HG03432 (cell line): ENCODE measurements around the gene PITRM1.
"Not testable (repeated sequence)": the region's sequence is repeated elsewhere in the genome, so short reads cannot be mapped to it uniquely, and the experiment has no call there.

Source experiments
- ATAC-seq: cut with Tn5 transposase; IDR thresholded peaks from one replicate; pipeline ENCODE4 v1.9.1; 2021; ENCODE audit warnings: mild to moderate bottlenecking, moderate library complexity; ENCODE audit not compliant: unreplicated experiment

Gene PITRM1

DNA sequence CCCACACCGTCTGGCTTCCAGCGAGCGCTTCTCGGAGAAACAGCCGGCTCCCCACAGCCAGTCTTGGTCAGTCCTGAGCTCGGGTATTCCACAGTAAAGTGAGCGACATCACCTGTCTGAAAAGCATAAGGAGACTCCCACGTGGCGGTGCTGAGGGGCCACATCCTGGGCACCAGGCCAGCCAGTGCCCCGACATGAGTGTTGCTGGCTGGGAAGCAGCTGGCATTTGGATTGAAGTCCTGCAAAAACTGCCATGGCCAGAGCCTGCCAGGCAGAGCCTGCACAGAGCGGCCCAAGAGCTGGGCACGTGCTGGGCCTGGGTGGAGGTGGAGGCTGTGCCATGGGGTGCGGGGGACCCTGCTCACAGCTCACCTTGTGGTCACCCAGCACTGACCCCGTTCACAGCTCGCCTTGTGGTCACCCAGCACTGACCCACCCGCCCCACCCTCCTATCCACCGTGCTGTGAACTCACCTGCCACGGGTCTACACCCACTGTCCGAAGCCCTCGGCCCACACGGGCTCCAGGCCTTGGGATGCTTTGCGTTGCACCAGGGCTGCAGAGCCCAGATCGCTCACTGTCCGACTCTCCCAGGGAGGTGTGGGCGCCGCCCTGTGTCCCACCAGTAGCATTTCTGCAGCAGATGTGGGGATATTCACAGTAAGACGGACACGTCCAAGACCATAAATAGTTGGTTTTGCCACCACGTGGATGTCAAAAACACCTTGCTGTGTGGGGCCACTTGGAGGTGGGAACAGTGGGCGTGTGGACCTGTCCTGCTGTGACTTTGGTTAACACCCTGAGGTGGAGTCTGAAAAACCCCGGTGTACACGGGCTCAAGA lies 48.8 kb downstream of the PITRM1 start:
- no peak for ATAC-seq

DNA sequence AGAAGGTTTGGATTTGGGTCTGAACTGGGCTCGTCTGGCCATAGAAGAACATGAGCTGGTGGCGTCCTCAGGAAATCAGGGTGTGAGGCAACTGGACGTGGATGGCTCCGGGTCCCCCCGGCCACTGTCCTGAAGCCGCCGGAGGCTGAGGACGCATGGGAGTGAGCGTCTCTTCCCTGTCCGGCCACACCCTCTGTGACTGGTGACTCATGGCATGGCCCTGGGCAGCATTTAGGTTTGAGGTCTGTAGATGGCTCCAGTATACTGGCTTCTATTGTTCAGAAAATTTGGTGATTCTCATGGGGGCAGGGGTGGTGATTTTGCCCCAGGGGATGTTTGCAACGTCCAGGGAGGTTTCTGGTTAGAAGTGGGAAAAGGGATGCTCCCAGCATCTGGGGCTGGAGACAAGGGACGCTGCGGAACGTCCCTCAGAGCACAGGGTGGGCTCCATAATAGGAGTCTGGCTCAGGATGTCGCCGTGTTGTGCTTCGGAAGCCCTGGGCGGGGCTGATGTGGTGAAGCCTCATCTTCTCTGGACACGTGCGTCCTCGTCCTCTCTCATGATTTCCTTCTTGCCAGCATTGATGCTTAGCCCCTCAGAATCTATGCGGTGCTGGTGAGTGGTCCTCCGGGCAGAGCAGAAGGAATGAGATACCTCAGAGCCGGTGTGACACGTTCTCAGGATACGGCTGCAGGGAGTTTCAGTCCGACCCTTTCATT lies 49.9 kb downstream of the PITRM1 start:
- no peak for ATAC-seq

DNA sequence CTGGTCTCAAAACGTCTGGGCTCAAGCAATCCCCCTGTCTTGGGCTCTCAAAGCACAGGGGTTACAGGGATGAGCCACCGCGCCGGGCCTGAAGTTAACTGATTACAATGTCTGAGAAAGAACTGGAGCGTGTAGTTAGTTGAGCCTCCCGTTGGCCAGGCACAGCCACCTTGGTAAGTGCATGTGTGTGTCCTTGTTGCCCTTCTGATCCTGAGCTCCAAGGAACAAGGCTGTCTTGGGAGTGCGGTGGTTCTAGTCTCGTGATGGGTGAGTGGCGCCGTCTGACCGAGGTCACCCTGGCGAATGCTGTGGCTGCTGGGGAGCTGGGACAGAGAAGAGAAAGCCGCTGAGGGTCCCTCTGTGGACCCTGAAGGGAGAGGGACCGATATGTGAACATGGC lies 50.5 kb downstream of the PITRM1 start:
- ATAC-seq: no peak

DNA sequence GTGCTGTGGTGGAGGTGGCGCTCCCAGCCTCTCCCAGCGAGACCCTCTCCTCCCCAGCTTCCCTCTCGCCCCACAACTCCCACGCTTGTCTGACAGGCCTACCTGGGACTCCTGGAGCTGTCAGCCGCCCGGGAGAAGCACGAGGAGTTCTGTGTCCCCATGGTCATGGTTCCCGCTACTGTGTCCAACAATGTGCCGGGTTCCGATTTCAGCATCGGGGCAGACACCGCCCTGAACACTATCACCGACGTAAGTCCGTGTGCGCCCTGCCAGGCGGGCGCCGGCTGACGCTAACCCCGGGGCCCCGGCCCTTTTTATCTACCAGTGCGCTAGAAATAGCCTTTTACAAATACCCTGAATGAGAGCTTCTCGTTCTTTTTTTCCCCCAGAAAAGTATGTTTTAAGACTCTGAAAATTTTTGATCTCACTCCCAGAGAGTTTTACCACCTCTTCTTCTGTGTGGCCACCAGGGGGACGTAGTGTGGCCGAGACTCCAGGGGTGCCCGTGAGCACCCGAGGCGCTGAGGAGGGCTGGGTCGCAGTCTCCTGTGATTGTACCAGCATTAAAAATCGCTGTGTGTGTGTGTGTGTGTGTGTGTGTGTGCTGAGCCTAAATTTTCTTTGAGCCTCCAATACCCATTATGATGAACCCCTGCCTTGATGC lies 52.7 kb downstream of the PITRM1 start:
- no peak for ATAC-seq

DNA sequence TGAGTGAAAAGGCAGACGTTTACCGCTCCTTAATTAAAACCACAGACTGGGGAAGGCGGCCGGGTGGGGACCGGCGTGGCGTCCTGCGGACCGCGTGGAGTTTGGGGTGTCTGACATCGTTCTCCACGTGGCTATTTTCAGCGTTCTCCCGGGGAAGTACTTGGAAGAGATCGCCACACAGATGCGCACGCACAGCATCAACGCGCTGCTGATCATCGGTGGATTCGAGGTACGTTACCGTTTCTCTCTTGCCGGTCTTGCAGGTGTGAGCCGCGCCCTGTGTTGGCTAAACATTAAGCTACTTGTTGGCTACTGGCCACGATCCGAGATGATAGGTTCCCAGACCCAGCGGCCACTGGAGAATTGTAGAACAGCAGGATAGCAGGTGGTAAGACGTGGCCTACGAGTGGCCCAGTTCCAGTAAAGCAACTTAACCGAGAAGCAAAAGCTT lies 53.9 kb downstream of the PITRM1 start:
- ATAC-seq: no peak

DNA sequence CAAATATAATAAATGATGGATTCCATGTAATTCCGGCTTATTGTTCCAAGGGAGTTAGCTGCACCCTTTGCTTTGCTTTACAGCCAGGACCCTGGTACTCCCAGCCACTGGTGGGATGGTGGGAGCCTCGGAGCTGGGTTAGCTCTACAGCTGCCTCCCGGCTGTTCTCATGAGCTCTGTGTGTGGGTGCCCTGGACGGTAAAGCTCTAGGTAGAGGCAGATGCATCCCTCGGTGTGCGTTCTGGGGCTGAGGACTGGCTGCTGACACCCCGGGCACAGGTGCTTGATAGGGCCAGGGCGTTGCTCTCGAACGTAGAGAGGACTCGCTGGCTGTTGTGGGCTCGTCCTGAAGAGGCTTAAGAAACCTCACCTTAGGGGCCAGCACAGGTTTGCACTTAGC lies 55.1 kb downstream of the PITRM1 start:
- no peak for ATAC-seq

DNA sequence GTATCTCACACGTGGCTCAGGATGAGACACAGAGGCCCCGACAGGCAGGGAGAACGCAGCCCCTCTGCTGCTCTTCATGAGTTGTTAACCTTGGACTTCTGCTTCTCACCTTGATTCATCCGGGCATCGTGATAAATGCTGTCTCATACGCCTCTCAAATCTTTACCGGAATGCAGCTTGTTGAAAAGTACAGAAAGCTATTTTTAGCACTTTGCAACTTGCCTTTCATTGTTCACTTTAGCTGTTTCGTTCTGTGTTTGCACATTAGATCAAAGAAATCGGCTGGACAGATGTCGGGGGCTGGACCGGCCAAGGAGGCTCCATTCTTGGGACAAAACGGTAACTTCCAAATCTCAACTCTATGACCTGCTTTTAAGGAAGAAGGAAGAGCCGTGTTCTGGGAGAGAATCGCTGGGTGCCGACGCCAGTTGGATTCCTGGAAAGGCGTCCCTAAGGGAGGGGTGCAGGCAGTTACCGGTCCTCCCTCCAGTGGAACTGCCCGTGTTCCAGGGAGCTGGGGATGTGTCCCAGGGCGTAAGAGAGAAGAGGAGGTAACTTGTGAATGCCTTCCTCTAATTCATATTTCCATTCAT lies 56.0 kb downstream of the PITRM1 start:
- ATAC-seq: no peak

DNA sequence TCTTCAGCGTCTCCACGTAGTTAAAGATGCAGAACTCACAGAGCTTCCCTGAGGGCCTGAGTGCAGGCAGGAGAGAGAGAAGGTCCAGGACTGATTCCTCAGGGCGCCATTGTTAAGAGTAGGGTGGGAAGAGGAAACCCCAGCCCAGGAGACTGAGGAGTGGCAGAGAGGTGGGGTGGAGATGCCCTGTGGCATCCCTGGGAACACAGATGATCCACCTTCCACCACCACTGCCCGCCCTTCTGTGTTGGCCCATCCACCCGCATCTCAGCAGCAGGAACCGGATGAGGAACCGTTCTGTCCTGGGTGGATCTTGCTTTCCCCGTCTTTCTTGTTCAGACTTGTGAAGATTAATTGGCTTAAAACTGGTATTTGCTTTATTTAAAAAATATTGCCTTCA lies 56.9 kb downstream of the PITRM1 start:
- ATAC-seq: no peak

DNA sequence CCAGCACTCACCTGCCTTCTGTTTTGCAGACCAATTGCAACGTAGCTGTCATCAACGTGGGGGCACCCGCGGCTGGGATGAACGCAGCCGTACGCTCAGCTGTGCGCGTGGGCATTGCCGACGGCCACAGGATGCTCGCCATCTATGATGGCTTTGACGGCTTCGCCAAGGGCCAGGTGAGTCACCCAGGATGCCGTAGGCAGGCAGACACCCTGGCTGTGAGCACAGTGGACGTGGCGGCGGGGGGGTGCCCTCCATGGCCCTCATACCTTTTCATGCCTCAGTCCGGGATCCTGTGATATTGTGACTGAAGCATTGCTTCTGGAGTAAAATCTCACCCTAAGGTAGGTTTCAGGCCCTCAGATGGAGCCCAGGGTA lies 59.2 kb downstream of the PITRM1 start:
- ATAC-seq: no peak

DNA sequence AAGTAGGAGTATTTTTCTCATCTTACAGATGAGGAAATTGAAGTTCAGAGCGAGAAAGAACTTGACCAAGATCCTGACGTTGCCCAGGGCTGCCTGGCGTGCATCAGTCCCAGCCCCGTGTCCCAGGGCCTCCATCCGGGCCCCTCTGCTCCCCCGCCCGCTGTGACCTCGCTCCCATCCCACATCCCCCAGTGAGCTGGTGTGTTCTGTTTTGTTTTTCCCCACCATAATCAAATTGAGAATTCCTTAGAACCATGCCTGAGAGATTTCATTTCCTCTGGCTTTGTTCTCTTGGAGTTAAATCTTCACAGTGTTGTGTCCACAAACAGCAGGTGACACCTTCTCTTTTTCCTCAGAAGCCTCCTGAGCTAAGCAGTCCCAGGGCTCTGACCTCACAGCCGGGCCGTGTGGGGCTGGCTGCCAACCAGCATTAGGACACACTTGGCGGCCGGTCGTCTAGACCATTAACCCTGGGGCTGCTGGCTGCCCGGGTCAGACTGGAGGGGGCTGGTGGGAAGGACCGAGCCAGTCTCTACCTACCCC lies 60.9 kb downstream of the PITRM1 start:
- ATAC-seq: no peak

DNA sequence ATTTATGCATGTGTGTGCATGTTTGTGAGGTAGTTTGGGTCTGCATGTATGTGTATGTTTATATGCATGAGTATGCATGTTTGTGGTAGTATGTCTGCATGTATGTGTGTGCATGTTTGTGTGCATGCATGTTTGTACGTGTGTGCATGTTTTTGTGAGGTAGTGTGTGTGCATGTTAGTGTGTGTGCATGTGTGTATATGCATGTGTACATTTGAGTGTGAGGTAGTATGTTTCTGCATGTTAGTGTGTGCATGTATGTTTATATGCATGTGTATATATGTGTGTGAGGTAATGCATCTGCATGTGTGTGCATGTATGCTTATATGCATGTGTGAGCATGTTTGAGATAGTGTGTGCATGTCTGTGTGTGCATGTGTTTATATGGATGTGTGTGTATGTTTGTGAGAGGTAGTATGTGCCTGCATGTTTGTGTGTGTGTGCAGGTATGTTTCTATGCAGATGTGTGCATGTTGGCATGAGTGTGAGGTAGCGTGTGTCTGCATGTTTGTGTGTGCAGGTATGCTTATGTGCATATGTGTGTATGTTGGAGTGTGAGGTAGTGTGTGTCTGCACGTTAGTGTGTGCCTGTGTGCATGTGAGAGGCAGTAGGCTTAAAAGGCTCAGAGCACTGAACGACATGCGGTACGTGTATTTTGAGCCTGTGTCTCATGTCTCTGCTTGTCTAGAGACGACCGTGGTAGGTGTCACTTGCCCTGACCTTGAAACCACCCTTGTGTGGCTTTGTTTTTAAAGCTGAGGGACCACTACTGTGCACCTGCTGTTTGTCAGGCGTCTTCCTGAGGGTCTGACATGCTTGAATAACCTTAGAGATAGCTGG lies 61.6 kb downstream of the PITRM1 start:
- ATAC-seq: no peak

DNA sequence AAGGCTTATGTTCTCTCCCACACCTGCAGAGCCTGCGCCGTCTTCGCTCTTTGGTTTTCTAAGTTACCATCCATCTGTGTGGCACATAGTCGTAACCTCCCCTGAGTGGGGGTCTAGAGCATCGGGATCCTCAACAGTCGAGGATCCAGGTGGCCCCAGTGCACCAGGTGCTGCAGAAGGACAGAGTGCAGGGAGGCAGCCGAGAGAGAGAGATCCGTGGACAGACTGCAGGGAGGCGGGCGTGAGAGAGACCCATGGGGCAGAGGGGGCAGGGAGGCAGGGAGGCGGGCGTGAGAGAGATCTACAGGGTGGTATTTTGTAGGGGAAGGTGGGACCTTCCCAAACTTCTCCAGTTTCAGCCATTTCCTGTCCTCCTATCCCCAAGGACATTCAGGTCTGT lies 62.9 kb downstream of the PITRM1 start:
- no peak for ATAC-seq

DNA sequence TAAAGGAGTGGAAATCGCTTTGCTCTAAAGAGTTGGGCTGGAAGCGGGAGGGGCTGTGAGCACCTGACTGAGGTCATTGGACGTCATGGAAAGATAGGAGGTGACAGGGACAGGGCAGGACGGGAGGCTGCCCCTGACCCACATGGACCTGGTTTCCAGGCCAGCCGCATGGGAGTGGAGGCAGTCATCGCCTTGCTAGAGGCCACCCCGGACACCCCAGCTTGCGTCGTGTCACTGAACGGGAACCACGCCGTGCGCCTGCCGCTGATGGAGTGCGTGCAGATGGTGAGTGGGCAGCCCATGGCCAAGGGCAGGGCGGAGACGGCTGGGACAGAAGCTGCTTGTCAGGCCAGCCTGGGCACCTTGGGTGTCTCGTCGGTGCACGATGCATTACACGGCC lies 63.4 kb downstream of the PITRM1 start:
- ATAC-seq: no peak

DNA sequence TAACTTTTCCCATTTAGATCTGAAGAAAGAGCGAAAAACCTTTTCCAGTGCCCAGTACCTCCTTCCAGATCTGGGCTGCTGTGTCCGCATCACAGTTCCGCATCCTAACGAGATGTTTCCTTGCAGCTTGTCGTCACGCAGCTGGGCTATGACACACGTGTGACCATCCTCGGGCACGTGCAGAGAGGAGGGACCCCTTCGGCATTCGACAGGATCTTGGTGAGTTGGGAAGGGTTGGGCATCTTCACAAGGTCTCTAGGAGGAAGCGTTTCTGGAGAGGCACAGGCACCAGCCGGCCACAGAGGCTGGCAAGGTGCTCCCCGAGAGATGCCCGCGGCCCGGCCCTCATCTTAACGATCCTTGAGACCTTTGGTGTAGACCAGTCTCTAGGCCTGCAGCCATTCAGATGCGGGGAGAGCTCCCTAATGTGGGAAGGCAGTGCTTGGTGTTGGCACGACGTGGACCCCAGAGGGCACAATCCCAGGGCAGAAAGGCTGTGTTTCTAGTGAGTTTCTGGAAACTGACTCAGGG lies 63.9 kb downstream of the PITRM1 start:
- no peak for ATAC-seq

DNA sequence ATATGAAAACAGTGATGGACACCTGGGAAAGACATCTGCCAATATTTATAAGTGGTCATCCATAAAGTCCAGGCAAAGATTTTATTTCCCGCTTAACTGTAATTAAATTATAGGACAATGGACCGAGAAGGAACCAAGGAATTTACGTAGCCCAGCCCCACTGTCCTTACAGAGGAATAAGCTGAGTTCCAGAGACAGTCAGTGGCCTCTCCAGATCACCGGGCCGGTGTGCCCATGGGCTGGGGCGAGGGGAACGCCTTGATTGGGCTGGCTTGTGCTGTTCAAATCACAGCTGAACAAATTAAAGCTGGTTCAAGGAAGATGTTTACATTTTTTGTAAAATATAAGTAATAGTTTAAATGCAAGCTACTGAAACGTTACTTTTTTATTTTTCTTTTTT lies 64.5 kb downstream of the PITRM1 start:
- ATAC-seq: no peak

DNA sequence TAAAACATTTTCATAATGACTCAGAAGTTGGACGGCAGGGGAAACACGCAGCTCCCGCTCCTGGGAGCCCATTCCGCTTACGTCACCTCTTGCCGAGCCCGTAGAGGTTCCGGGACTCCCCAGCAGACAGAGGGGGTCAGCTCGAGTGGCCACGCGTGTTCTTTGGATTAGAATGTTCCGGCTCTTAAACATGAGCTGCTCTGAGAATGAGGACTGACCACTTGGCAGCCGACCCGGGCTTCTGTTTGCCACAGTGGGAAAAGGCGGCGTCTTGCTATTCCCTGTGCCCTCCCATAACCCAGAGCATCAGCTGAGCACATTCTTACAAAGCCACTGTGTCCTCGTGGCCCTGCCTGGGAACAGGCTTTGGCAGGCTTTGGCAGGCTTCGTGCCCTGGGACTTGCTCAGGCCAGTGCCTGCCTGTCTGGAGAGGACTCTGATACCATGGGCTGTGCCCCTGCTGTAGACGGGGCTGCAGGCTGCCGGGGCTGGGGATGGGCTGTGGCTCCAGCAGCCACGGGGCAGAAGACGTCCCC lies 65.1 kb downstream of the PITRM1 start:
- ATAC-seq: no peak

DNA sequence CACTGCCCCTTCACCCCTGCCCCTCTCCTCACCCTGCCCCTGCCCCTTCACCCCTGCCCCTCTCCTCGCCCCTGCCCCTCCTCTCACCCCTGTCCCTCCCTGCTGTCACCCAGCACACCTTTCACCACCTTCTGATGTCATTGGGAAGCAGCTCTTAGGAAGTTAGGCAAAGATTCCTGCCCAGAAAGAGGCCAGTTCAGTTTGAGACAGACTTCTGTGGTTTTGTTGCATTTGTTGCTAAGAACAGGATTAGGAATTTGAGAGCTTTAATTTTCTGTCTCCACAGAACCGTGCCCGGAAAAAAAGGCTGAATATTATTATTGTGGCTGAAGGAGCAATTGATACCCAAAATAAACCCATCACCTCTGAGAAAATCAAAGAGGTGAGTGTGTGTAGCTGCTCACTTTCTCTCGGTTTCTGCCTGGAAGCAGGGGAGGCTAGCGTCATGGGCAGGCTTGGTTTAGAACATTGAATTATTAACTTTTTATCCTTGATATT lies 65.6 kb downstream of the PITRM1 start:
- ATAC-seq: no peak

DNA sequence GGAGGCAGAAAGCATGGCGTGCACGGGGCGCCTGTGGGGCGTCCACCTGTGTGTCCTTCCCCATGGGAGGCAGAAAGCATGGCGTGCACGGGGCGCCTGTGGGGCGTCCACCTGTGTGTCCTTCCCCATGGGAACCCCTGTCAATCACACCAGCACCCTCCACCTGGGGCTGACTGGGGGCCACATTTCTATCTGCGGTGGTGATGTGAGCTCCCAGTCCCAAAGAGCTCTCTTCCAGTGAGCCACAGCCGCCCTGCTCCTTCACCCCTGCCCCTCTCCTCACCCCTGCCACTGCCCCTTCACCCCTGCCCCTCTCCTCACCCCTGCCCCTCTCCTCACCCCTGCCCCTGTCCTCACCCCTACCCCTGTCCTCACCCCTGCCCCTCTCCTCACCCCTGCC lies 66.3 kb downstream of the PITRM1 start:
- ATAC-seq: not testable (repeated sequence)

DNA sequence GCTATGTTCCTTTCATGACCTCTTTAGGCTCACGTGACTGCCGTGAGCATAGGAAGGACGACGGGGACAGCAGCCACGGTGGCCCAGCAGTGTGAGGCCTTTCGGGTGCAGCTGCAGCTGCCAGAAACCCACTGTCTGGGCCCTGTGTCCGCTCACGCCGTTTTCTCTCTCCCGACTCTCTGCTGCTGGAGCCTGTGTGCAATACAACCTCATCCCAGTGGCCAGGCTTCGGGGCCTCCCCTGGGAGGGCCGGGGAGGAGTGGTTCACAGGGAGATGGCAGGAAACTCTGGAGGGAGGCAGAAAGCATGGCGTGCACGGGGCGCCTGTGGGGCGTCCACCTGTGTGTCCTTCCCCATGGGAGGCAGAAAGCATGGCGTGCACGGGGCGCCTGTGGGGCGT lies 66.7 kb downstream of the PITRM1 start:
- ATAC-seq: no peak

DNA sequence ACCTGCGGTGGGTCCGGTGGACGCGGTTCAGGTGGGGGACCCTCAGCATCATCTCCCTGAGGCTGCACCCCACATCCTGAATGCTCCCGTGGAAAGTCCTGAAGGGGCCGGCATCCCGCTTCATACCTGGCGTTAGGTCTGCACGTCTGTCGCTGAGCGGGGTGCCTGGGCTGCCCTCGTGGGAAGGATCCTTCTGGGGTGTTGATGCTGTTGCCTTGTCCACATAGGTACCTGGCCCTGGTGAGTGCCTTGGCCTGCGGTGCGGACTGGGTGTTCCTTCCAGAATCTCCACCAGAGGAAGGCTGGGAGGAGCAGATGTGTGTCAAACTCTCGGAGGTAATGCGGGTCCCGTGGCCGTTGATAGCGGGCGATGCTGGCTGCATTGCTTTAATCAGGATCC lies 67.4 kb downstream of the PITRM1 start:
- no peak for ATAC-seq
